MCF 10A (cell line): ENCODE results near the gene VWF. TPM values are rescaled to one million over a fixed set of nuclear protein-coding genes. Genes with fewer than 3 reads are reported as not detected.

Source experiments
- BruUV-seq: library from RNA; stranded (reverse); fragments of 400-500 nt; replicated peaks from 2 replicates; lab custom pipeline; 2021; lab: Mats Ljungman, UMichigan
- CTCF ChIA-PET: fragments of 300-600 bp; sonication (Branson Sonifier 250); formaldehyde crosslinking; extraction: SDS; loops from one replicate; lab custom pipeline; 2021; ENCODE audit warnings: antibody characterized with exemption, inconsistent platforms; lab: Yijun Ruan, JAX
- POLR2A ChIA-PET: fragments of 300-600, 350-650 bp; sonication (Branson Sonifier 250); formaldehyde crosslinking; extraction: SDS; loops from one replicate; lab custom pipeline; 2020; ENCODE audit warnings: antibody characterized with exemption, inconsistent platforms; lab: Yijun Ruan, JAX
- DNase-seq: peaks from one replicate; pipeline ENCODE4 v3.0.0-alpha.2; 2018; ENCODE audit not compliant: unreplicated experiment
- H3K27ac Mint-ChIP-seq: one replicate; pipeline ENCODE4 v1.8.0; 2022; ENCODE audit warnings: mild to moderate bottlenecking, low read depth, mixed read lengths; ENCODE audit not compliant: unreplicated experiment
- H3K27me3 Mint-ChIP-seq: one replicate; pipeline ENCODE4 v1.8.0; 2022; ENCODE audit warnings: mixed read lengths; ENCODE audit not compliant: insufficient read depth, unreplicated experiment
- H3K36me3 Mint-ChIP-seq: one replicate; pipeline ENCODE4 v1.8.0; 2022; ENCODE audit warnings: mild to moderate bottlenecking, moderate library complexity, mixed read lengths; ENCODE audit not compliant: insufficient read depth, unreplicated experiment
- H3K4me1 Mint-ChIP-seq: one replicate; pipeline ENCODE4 v1.8.0; 2022; ENCODE audit warnings: mixed read lengths; ENCODE audit not compliant: insufficient read depth, unreplicated experiment
- H3K4me3 Mint-ChIP-seq: one replicate; pipeline ENCODE4 v1.8.0; 2022; ENCODE audit warnings: mild to moderate bottlenecking, moderate library complexity, mixed read lengths; ENCODE audit not compliant: unreplicated experiment
- H3K9me3 Mint-ChIP-seq: one replicate; pipeline ENCODE4 v1.8.0; 2022; ENCODE audit warnings: mixed read lengths; ENCODE audit not compliant: unreplicated experiment
- intact Hi-C: fragments of 100-400 bp; cut with micrococcal nuclease; formaldehyde crosslinking; loops from 2 replicates; pipeline ENCODE4 v1.14.1; 2022
- total RNA-seq: library from RNA; stranded (reverse); gene quantifications from 2 replicates; pipeline ENCODE4 v1.2.3, GENCODE V29; 2022
- TF ChIP-seq, protein P1 (sequence below): fragments of 200-600 bp; IDR thresholded peaks from one replicate; pipeline ENCODE4 v1.8.0; 2022; ENCODE audit warnings: antibody characterized with exemption, mild to moderate bottlenecking; ENCODE audit not compliant: unreplicated experiment

The VWF gene
- total RNA-seq, 1 experiment from 2014 or later = not detected

DNA sequence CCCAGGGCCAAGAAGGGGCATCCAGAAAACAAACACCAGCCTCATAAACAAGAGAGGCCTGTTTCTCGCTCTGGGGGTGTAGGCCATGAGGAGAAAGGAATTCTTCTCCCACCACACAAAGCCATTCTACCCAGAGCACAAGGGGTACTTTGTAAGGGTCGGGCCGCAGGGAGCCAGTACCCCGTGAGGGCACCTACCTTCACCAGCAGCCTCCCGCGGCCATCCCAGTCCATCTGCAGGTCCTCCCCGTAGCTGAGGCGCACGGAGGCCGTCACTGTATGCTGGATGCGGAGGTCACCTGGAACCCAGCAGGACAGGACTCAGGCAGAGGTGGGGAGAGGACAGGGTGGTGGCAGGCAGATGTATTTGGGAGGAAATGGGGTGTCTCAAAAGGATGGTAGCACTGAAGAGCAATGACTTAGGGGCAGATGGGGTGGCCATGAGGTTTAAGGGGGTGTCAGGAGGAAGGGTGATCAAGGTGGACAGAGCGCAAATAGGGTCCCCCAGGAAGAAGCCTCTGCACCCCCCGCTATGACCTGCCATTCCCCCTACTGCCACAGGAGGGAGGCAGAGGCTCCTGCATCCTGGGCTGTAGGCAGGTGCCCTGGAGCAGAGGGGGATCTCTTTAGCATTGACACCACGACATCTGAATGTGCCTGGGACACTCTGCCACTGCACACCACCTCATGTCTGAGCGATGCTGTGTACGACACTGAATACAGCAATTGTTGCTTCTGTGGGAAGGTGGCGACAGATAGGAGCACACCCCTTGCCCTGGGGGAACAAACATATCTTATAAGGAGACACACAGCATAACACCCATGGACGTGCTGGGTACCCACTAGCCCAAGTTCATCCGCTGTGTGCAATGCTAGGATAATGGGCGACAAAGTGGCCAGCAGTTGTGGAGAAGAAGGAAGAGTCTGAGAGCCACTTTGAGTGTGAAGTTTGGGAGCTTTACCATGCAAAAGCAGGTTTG, 61.4 kb downstream of the VWF start:
- POLR2A ChIA-PET = interaction anchor here (0.6 to 1.0 kb wide), 2 partner anchors 214 to 272 kb away, joined by 3 to 4 read pairs; no protein-coding TSS in a partner anchor
- TF ChIP-seq, protein P1, sequence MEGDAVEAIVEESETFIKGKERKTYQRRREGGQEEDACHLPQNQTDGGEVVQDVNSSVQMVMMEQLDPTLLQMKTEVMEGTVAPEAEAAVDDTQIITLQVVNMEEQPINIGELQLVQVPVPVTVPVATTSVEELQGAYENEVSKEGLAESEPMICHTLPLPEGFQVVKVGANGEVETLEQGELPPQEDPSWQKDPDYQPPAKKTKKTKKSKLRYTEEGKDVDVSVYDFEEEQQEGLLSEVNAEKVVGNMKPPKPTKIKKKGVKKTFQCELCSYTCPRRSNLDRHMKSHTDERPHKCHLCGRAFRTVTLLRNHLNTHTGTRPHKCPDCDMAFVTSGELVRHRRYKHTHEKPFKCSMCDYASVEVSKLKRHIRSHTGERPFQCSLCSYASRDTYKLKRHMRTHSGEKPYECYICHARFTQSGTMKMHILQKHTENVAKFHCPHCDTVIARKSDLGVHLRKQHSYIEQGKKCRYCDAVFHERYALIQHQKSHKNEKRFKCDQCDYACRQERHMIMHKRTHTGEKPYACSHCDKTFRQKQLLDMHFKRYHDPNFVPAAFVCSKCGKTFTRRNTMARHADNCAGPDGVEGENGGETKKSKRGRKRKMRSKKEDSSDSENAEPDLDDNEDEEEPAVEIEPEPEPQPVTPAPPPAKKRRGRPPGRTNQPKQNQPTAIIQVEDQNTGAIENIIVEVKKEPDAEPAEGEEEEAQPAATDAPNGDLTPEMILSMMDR = peak; percentile 98
- intact Hi-C loops = loop anchor here (1.0 to 10.0 kb wide), 4 partner anchors 132 to 402 kb away; no protein-coding TSS in a partner anchor
- Mint-ChIP-seq H3K36me3 (no peaks in the 10 kb centered on the region), H3K4me3 (no peak overlapping the region), H3K4me1 (no peaks in the 10 kb centered on the region), H3K27ac (no peak overlapping the region), H3K27me3 (no peaks in the 10 kb centered on the region), H3K9me3 (no peaks in the 10 kb centered on the region)
- BruUV-seq = no TSS peak
- CTCF ChIA-PET = interaction anchor here (0.6 to 4.8 kb wide), 14 partner anchors 10 to 398 kb away, joined by 3 to 65 read pairs (median 4); no protein-coding TSS in a partner anchor
- DNase-seq = peak; percentile 55

DNA sequence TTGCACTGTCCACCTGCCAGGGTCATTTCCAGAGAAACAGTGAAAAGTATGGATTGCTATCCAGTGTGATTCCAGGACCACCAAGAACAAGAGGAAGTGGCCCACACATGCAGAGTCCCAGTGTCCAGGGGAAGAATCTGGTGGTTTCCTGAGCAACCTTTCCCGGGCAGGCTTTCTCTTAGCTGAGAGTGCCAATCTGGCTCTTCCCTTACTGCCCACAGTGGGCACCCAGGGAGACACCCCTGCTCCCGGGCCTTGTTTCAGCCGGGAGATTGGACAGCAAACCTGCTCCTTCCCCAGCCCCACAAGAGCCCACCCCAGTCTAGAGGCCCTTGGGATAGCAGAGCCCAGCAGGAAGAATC, 62.1 kb downstream of the VWF start:
- ChIA-PET POLR2A (no interaction called here), CTCF (interaction anchor here (1.0 to 3.0 kb wide), 3 partner anchors 9 to 222 kb away, joined by 4 to 23 read pairs (median 6); no protein-coding TSS in a partner anchor)
- Mint-ChIP-seq H3K9me3 (no peaks in the 10 kb centered on the region), H3K27me3 (no peaks in the 10 kb centered on the region), H3K4me3 (no peak overlapping the region), H3K36me3 (no peaks in the 10 kb centered on the region), H3K4me1 (no peaks in the 10 kb centered on the region), H3K27ac (no peak overlapping the region)
- BruUV-seq = no TSS peak
- TF ChIP-seq, protein P1 = no peak
- DNase-seq = no peak
- intact Hi-C loops = loop anchor here (10.0 kb wide), 1 partner anchor 402 kb away; no protein-coding TSS in a partner anchor

DNA sequence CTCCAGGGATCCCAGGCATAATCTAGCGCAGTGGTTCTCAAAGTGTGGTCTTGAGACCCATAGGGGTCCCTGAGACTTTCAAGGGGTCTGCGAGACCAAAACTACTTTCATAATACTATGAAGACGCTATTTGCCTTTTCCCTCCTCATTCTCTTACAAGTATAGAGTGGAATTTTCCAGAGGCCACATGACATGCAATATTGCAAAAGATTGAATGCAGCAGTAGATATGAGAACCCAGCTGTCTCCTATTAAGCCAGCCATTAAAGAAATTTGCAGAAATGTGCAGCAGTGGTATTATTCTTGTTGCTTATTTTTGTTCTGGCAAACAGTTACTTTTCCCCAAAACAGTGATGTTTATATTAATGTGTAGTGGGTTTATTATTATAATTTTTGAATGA, 62.8 kb downstream of the VWF start:
- BruUV-seq = no TSS peak
- no peak for DNase-seq
- Mint-ChIP-seq H3K9me3 (no peaks in the 10 kb centered on the region), H3K36me3 (no peaks in the 10 kb centered on the region), H3K27me3 (no peaks in the 10 kb centered on the region), H3K4me1 (no peaks in the 10 kb centered on the region), H3K4me3 (no peak overlapping the region), H3K27ac (no peak overlapping the region)
- TF ChIP-seq, protein P1 = no peak
- intact Hi-C loops = loop anchor here (10.0 kb wide), 1 partner anchor 403 kb away; no protein-coding TSS in a partner anchor
- ChIA-PET POLR2A (no interaction called here), CTCF (interaction anchor here (0.6 to 3.0 kb wide), 9 partner anchors 9 to 226 kb away, joined by 3 to 23 read pairs (median 4); no protein-coding TSS in a partner anchor)
